Trophoblast cell (in vitro differentiated cells and primary cell): ENCODE data around the gene MS4A7.

ENCODE experiments used
- DNase-seq, 2 donors: peaks; one replicate each; pipeline ENCODE4 v3.0.0-alpha.2; 2016
- H2AFZ ChIP-seq: 2 replicates; pipeline ENCODE4 v1.6.1; 2013; ENCODE audit warnings: low read length, moderate library complexity, mild to moderate bottlenecking; ENCODE audit not compliant: insufficient read depth, poor library complexity
- H2AK5ac ChIP-seq: 2 replicates; pipeline ENCODE4 v1.6.1; 2013; ENCODE audit warnings: mild to moderate bottlenecking, low read length
- H2BK120ac ChIP-seq: 2 replicates; pipeline ENCODE4 v1.6.1; 2013; ENCODE audit warnings: low read length, mild to moderate bottlenecking, moderate library complexity; ENCODE audit not compliant: insufficient read depth, poor library complexity
- H2BK12ac ChIP-seq: 2 replicates; pipeline ENCODE4 v1.6.1; 2013; ENCODE audit warnings: mild to moderate bottlenecking, low read length, moderate library complexity
- H2BK5ac ChIP-seq: 2 replicates; pipeline ENCODE4 v1.6.1; 2013; ENCODE audit warnings: low read length, low read depth, moderate library complexity, mild to moderate bottlenecking; ENCODE audit not compliant: poor library complexity
- H3K14ac ChIP-seq: 2 replicates; pipeline ENCODE4 v1.6.1; 2013; ENCODE audit warnings: mild to moderate bottlenecking, low read length
- H3K18ac ChIP-seq: 2 replicates; pipeline ENCODE4 v1.6.1; 2013; ENCODE audit warnings: mild to moderate bottlenecking, low read length
- H3K23ac ChIP-seq: 2 replicates; pipeline ENCODE4 v1.6.1; 2013; ENCODE audit warnings: low read length
- H3K27ac ChIP-seq: 2 replicates; pipeline ENCODE4 v1.5.1; 2013; ENCODE audit warnings: low read depth, mild to moderate bottlenecking, inconsistent platforms, low read length, moderate library complexity
- H3K27me3 ChIP-seq: 2 replicates; pipeline ENCODE4 v1.6.1; 2013; ENCODE audit warnings: inconsistent platforms, mild to moderate bottlenecking, low read length, moderate library complexity; ENCODE audit not compliant: insufficient read depth
- H3K36me3 ChIP-seq, 2 experiments: 1 replicate in 1 of 2; 2 replicates in 1 of 2; pipeline ENCODE4 v1.6.1; 2013; ENCODE audit warnings: low read length in 2 of 2, mild to moderate bottlenecking in 2 of 2, moderate library complexity in 1 of 2; ENCODE audit not compliant: insufficient read depth in 2 of 2, control insufficient read depth in 1 of 2
- H3K4ac ChIP-seq: 2 replicates; pipeline ENCODE4 v1.6.1; 2013; ENCODE audit warnings: low read depth, mild to moderate bottlenecking, low read length, moderate library complexity
- H3K4me1 ChIP-seq, 2 experiments: 1 replicate in 1 of 2; 2 replicates in 1 of 2; pipeline ENCODE4 v1.6.1; 2013; ENCODE audit warnings: low read length in 2 of 2, mild to moderate bottlenecking in 2 of 2, moderate library complexity in 1 of 2; ENCODE audit not compliant: insufficient read depth in 2 of 2, control insufficient read depth in 1 of 2
- H3K4me2 ChIP-seq: 2 replicates; pipeline ENCODE4 v1.6.1; 2013; ENCODE audit warnings: inconsistent platforms, mild to moderate bottlenecking, low read length, moderate library complexity
- H3K4me3 ChIP-seq: 2 replicates; pipeline ENCODE4 v1.5.1; 2013; ENCODE audit warnings: mild to moderate bottlenecking, low read depth, low read length, inconsistent platforms
- H3K79me1 ChIP-seq: one replicate; pipeline ENCODE4 v1.6.1; 2013; ENCODE audit warnings: low read length
- H3K79me2 ChIP-seq: 2 replicates; pipeline ENCODE4 v1.6.1; 2013; ENCODE audit warnings: low read length, mild to moderate bottlenecking; ENCODE audit not compliant: control insufficient read depth, insufficient read depth, poor library complexity
- H3K9ac ChIP-seq: 2 replicates; pipeline ENCODE4 v1.6.1; 2013; ENCODE audit warnings: mild to moderate bottlenecking, low read length
- H3K9me3 ChIP-seq: 2 replicates; pipeline ENCODE4 v1.6.1; 2013; ENCODE audit warnings: low read depth, mild to moderate bottlenecking, control low read depth, inconsistent platforms, low read length; ENCODE audit not compliant: insufficient read depth
- H4K12ac ChIP-seq: 2 replicates; pipeline ENCODE4 v1.6.1; 2013; ENCODE audit warnings: low read depth, mild to moderate bottlenecking, low read length, moderate library complexity
- H4K8ac ChIP-seq: 2 replicates; pipeline ENCODE4 v1.6.1; 2013; ENCODE audit warnings: low read depth, mild to moderate bottlenecking, low read length, moderate library complexity
- H4K91ac ChIP-seq: one replicate; pipeline ENCODE4 v1.6.1; 2013; ENCODE audit warnings: low read depth, mild to moderate bottlenecking, low read length, moderate library complexity
- WGBS: extraction: QIAGEN DNeasy Blood & Tissue Kit; methylation state at CpG from one replicate; pipeline ENCODE4 v1.1.7; 2013; ENCODE audit warnings: missing lambda C conversion rate; ENCODE audit not compliant: insufficient read length, insufficient coverage; ENCODE audit errors: extremely low coverage; 5-methylcytosine and 5-hydroxymethylcytosine counted together

The MS4A7 gene

GRCh38 chr11:60428517-60428916, 50.2 kb downstream of the MS4A7 start:
- no peak overlapping the region for H3K4ac ChIP-seq
- H3K79me2 ChIP-seq = no peaks in the 10 kb centered on the region
- no peak overlapping the region for H4K8ac ChIP-seq
- H3K79me1 ChIP-seq = no peaks in the 10 kb centered on the region
- H2AK5ac ChIP-seq = no peak overlapping the region
- no peak overlapping the region for H2BK12ac ChIP-seq
- no peaks in the 10 kb centered on the region for H3K4me1 ChIP-seq
- no CpG with 5 or more reads among the region's 2 CpGs for WGBS
- H2BK120ac ChIP-seq = no peak overlapping the region
- no peak overlapping the region for H3K27ac ChIP-seq
- H3K4me3 ChIP-seq = no peak overlapping the region
- H2BK5ac ChIP-seq = no peak overlapping the region
- H3K4me2 ChIP-seq = no peak overlapping the region
- DNase-seq = no peak
- H3K9me3 ChIP-seq = no peaks in the 10 kb centered on the region
- H4K12ac ChIP-seq = no peak overlapping the region
- H3K14ac ChIP-seq = no peak overlapping the region
- no peak overlapping the region for H3K23ac ChIP-seq
- H3K9ac ChIP-seq = no peak overlapping the region
- no peak overlapping the region for H3K18ac ChIP-seq
- no peaks in the 10 kb centered on the region for H3K36me3 ChIP-seq
- H2AFZ ChIP-seq = no peak overlapping the region
- no peak overlapping the region for H4K91ac ChIP-seq
- H3K27me3 ChIP-seq = no peaks in the 10 kb centered on the region

GRCh38 chr11:60429272-60429671, 50.9 kb downstream of the MS4A7 start, which contains the start of gene MS4A5:
TSS of gene MS4A5 (plus strand) at chr11:60429572. CDS start at chr11:60429675, 103 bp downstream.
- H3K14ac ChIP-seq = no peak within 1 kb of the TSS
- no peak within 1 kb of the TSS for H3K18ac ChIP-seq

GRCh38 chr11:60431251-60431650, 52.9 kb downstream of the MS4A7 start:
- no peak overlapping the region for H3K23ac ChIP-seq
- H2BK12ac ChIP-seq = no peak overlapping the region
- no CpG with 5 or more reads among the region's 2 CpGs for WGBS

More at GRCh38 chr11:60429272-60429671, 50.9 kb downstream of the MS4A7 start, which contains the start of gene MS4A5:
- no peaks in the 10 kb centered on the region for H3K79me1 ChIP-seq
- no peak within 1 kb of the TSS for H4K12ac ChIP-seq
- DNase-seq = no peak
- H3K9ac ChIP-seq = no peak within 1 kb of the TSS
- H2BK120ac ChIP-seq = no peak within 1 kb of the TSS
- no peak within 1 kb of the TSS for H3K23ac ChIP-seq
- no peak within 1 kb of the TSS for H3K4me3 ChIP-seq
- no peak within 1 kb of the TSS for H2AK5ac ChIP-seq
- no CpG with 5 or more reads among the region's 5 CpGs for WGBS
- H3K9me3 ChIP-seq = no peaks in the 10 kb centered on the region
- no peaks in the 10 kb centered on the region for H3K36me3 ChIP-seq
- H3K4me2 ChIP-seq = no peak within 1 kb of the TSS
- H3K79me2 ChIP-seq = no peaks in the 10 kb centered on the region
- no peaks in the 10 kb centered on the region for H3K27me3 ChIP-seq
- H2AFZ ChIP-seq = no peak within 1 kb of the TSS
- H3K27ac ChIP-seq = no peak within 1 kb of the TSS
- no peak within 1 kb of the TSS for H4K91ac ChIP-seq
- no peak within 1 kb of the TSS for H3K4ac ChIP-seq
- no peak within 1 kb of the TSS for H4K8ac ChIP-seq
- no peak within 1 kb of the TSS for H2BK5ac ChIP-seq
- H3K4me1 ChIP-seq = no peaks in the 10 kb centered on the region
- H2BK12ac ChIP-seq = no peak within 1 kb of the TSS

GRCh38 chr11:60433401-60433800, 55.1 kb downstream of the MS4A7 start:
- Histone ChIP-seq H3K23ac (no peak overlapping the region), H3K79me1 (no peaks in the 10 kb centered on the region), H2BK120ac (no peak overlapping the region), H3K9ac (no peak overlapping the region), H2BK5ac (no peak overlapping the region), H3K27ac (no peak overlapping the region), H3K18ac (no peak overlapping the region), H3K79me2 (no peaks in the 10 kb centered on the region), H2AK5ac (no peak overlapping the region), H3K9me3 (no peaks in the 10 kb centered on the region), H3K27me3 (no peaks in the 10 kb centered on the region), H3K4ac (no peak overlapping the region), H2AFZ (no peak overlapping the region), H2BK12ac (no peak overlapping the region), H3K36me3 (no peaks in the 10 kb centered on the region), H4K91ac (no peak overlapping the region), H4K8ac (no peak overlapping the region), H4K12ac (no peak overlapping the region), H3K4me2 (no peak overlapping the region), H3K4me3 (no peak overlapping the region), H3K14ac (no peak overlapping the region), H3K4me1 (no peaks in the 10 kb centered on the region)
- WGBS = no CpG with 5 or more reads among the region's 4 CpGs
- no peak for DNase-seq

More at GRCh38 chr11:60431251-60431650, 52.9 kb downstream of the MS4A7 start:
- Histone ChIP-seq H2AK5ac (no peak overlapping the region), H2AFZ (no peak overlapping the region), H4K12ac (no peak overlapping the region), H3K79me1 (no peaks in the 10 kb centered on the region), H3K4me1 (no peaks in the 10 kb centered on the region), H3K18ac (no peak overlapping the region), H3K4ac (no peak overlapping the region), H3K27ac (no peak overlapping the region), H4K91ac (no peak overlapping the region), H2BK5ac (no peak overlapping the region), H2BK120ac (no peak overlapping the region), H3K79me2 (no peaks in the 10 kb centered on the region), H4K8ac (no peak overlapping the region), H3K27me3 (no peaks in the 10 kb centered on the region), H3K9ac (no peak overlapping the region), H3K36me3 (no peaks in the 10 kb centered on the region), H3K9me3 (no peaks in the 10 kb centered on the region), H3K4me2 (no peak overlapping the region), H3K4me3 (no peak overlapping the region), H3K14ac (no peak overlapping the region)
- DNase-seq = no peak
